ENCODE data around the gene YEATS2. TPM values are rescaled to one million over a fixed set of nuclear protein-coding genes. Genes with fewer than 3 reads are reported as not detected.
A peak's percentile ranks its signal among the peaks of the same experiment; 100 is the strongest.
"Not testable (repeated sequence)": the region's sequence is repeated elsewhere in the genome, so short reads cannot be mapped to it uniquely, and the experiment has no call there.

The YEATS2 gene
- total RNA-seq, 1 donor from 2014 or later = 60.1 TPM

GRCh38 chr3:183730361-183730760 lies 32.8 kb downstream of the YEATS2 start:
- Mint-ChIP-seq H3K4me1 (ENCODE audit: low read depth) (peaks cover 1% of the 10 kb centered on the region), H3K27me3 (ENCODE audit: low read depth) (no peaks in the 10 kb centered on the region), H3K36me3 (ENCODE audit: low read depth) (peaks cover 82% of the 10 kb centered on the region)

GRCh38 chr3:183731611-183732010 lies 34.0 kb downstream of the YEATS2 start:
- intact Hi-C loops (cut with micrococcal nuclease) = no loop called here
- Mint-ChIP-seq H3K36me3 (ENCODE audit: low read depth) (peaks cover 81% of the 10 kb centered on the region), H3K27ac (peak overlapping the region; percentile 34), H3K27me3 (ENCODE audit: low read depth) (no peaks in the 10 kb centered on the region), H3K4me1 (ENCODE audit: low read depth) (peaks cover 1% of the 10 kb centered on the region), H3K4me3 (ENCODE audit: low read depth) (no peak overlapping the region), H3K9me3 (no peaks in the 10 kb centered on the region)
- DNase-seq (ENCODE audit: low spot score) = no peak

More at GRCh38 chr3:183730361-183730760, 32.8 kb downstream of the YEATS2 start:
- no peaks in the 10 kb centered on the region for H3K9me3 Mint-ChIP-seq
- no peak for DNase-seq (ENCODE audit: low spot score)
- no peak overlapping the region for H3K27ac Mint-ChIP-seq
- H3K4me3 Mint-ChIP-seq (ENCODE audit: low read depth) = no peak overlapping the region
- intact Hi-C loops (cut with micrococcal nuclease) = no loop called here

- intact Hi-C loops (cut with micrococcal nuclease) = no loop called here
- no peak for DNase-seq (ENCODE audit: low spot score)
- H3K9me3 Mint-ChIP-seq = no peaks in the 10 kb centered on the region
- H3K4me3 Mint-ChIP-seq (ENCODE audit: low read depth) = no peak overlapping the region
- H3K4me1 Mint-ChIP-seq (ENCODE audit: low read depth) = peaks cover 1% of the 10 kb centered on the region
- no peaks in the 10 kb centered on the region for H3K27me3 Mint-ChIP-seq (ENCODE audit: low read depth)
- H3K27ac Mint-ChIP-seq = no peak overlapping the region
- H3K36me3 Mint-ChIP-seq (ENCODE audit: low read depth) = peaks cover 80% of the 10 kb centered on the region
Observed at GRCh38 chr3:183733553-183733952, 36.0 kb downstream of the YEATS2 start.

DNA sequence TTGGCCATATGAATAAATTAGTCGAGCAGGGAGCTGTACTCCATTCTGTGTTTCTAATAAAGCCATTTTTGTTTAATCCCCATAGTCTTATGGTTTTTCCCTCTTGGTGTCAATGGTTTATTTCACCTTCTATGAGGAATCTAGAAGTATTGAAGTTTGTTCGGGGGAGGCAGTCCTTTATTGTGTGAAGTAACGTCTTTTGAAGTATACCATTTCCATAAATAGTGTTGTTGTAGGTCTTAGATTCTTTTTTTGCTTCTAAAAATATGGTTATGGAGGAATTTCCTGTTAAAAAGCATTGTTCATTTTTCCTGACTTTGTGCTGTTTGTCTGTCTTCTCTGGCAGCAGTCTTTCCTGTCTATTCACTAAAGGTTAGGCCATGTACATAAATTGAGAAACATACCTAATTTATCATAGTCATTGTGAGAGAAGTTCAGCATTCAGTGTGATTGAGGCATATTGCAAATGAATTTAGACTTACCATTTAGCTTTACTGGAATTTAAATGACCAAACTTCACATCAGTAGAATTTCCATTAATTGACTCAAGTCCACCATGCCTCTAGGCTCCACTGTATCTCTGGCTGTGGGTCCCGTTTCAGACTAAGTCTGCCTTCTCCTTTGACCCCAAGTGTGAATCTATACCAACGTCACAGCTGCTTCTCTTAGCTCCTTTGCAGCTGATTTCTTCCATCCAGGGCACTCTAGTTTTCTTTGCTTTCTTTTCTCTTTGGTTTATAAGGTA lies 37.3 kb downstream of the YEATS2 start:
- DNase-seq (ENCODE audit: low spot score) = no peak
- peaks cover 1% of the 10 kb centered on the region for H3K4me1 Mint-ChIP-seq (ENCODE audit: low read depth)
- no peaks in the 10 kb centered on the region for H3K9me3 Mint-ChIP-seq
- H3K27me3 Mint-ChIP-seq (ENCODE audit: low read depth) = no peaks in the 10 kb centered on the region
- H3K4me3 Mint-ChIP-seq (ENCODE audit: low read depth) = no peak overlapping the region
- no peak overlapping the region for H3K27ac Mint-ChIP-seq
- intact Hi-C loops (cut with micrococcal nuclease) = no loop called here
- peaks cover 74% of the 10 kb centered on the region for H3K36me3 Mint-ChIP-seq (ENCODE audit: low read depth)

GRCh38 chr3:183737116-183737515 lies 39.5 kb downstream of the YEATS2 start:
- no peaks in the 10 kb centered on the region for H3K9me3 Mint-ChIP-seq
- no peak overlapping the region for H3K27ac Mint-ChIP-seq
- H3K4me3 Mint-ChIP-seq (ENCODE audit: low read depth) = no peak overlapping the region
- H3K4me1 Mint-ChIP-seq (ENCODE audit: low read depth) = no peaks in the 10 kb centered on the region
- intact Hi-C loops (cut with micrococcal nuclease) = no loop called here
- no peaks in the 10 kb centered on the region for H3K27me3 Mint-ChIP-seq (ENCODE audit: low read depth)
- no peak for DNase-seq (ENCODE audit: low spot score)
- H3K36me3 Mint-ChIP-seq (ENCODE audit: low read depth) = peaks cover 76% of the 10 kb centered on the region

DNA sequence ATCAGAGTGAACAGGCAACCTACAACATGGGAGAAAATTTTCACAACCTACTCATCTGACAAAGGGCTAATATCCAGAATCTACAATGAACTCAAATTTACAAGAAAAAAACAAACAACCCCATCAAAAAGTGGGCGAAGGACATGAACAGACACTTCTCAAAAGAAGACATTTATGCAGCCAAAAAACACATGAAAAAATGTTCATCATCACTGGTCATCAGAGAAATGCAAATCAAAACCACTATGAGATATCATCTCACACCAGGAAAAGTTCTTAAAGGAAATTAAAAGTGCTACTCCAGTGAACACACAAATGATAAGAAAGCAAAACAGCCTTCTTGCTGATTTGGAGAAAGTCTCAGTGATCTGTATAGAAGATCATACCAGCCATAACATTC lies 42.6 kb downstream of the YEATS2 start:
- H3K4me3 Mint-ChIP-seq (ENCODE audit: low read depth); intact Hi-C loops (cut with micrococcal nuclease): not testable (repeated sequence)

GRCh38 chr3:183743231-183743630 lies 45.6 kb downstream of the YEATS2 start:
- Mint-ChIP-seq H3K27ac (no peak overlapping the region), H3K27me3 (ENCODE audit: low read depth) (no peaks in the 10 kb centered on the region), H3K4me3 (ENCODE audit: low read depth) (no peak overlapping the region), H3K9me3 (no peaks in the 10 kb centered on the region), H3K36me3 (ENCODE audit: low read depth) (peaks cover 67% of the 10 kb centered on the region), H3K4me1 (ENCODE audit: low read depth) (no peaks in the 10 kb centered on the region)
- intact Hi-C loops (cut with micrococcal nuclease) = no loop called here
- no peak for DNase-seq (ENCODE audit: low spot score)

More for the DNA sequence above, 42.6 kb downstream of the YEATS2 start:
- H3K9me3 Mint-ChIP-seq; H3K27me3 Mint-ChIP-seq (ENCODE audit: low read depth); H3K27ac Mint-ChIP-seq; DNase-seq (ENCODE audit: low spot score); H3K4me1 Mint-ChIP-seq (ENCODE audit: low read depth): not testable (repeated sequence)
- H3K36me3 Mint-ChIP-seq (ENCODE audit: low read depth) = peaks cover 68% of the 10 kb centered on the region

DNA sequence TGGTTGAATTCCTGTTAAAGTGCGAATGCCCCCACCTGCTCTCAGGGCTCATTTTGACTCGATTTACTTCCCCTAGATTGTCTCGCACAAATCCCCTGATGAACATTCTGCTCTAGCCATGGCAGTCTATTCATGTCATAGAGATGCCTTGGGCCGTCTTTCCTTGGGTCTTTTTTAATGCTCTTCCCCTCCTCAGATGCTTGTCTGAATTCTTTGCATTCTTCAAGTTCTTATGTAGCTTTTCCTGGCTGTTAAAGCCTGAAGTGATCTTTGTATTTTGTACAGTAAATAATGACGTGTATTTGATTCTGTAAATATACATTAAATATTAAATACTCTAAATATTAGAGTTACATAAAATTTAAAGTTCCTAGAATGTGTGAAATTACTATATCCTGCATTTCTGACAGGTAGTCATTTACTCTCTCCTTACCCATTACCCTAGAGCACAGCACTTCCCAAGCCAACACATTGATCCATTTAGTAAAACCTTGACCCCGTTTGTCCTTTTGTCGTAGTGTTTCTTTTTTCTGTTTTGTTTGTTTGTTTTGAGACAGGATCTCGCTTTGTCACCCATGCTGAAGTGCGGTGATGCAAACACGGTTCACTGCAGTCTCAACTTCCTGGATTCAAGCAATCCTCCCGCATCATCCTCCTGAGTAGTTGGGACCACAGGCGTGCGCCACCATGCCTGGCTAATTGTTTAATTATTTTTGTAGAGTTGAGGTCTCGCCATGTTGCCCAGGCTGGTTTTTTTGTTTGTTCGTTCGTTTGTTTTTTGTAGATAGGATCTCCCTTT lies 47.9 kb downstream of the YEATS2 start:
- H3K27me3 Mint-ChIP-seq (ENCODE audit: low read depth) = no peaks in the 10 kb centered on the region
- no peak for DNase-seq (ENCODE audit: low spot score)
- no peak overlapping the region for H3K27ac Mint-ChIP-seq
- H3K36me3 Mint-ChIP-seq (ENCODE audit: low read depth) = peaks cover 74% of the 10 kb centered on the region
- H3K4me3 Mint-ChIP-seq (ENCODE audit: low read depth) = no peak overlapping the region
- intact Hi-C loops (cut with micrococcal nuclease) = no loop called here
- no peaks in the 10 kb centered on the region for H3K4me1 Mint-ChIP-seq (ENCODE audit: low read depth)
- H3K9me3 Mint-ChIP-seq = no peaks in the 10 kb centered on the region

DNA sequence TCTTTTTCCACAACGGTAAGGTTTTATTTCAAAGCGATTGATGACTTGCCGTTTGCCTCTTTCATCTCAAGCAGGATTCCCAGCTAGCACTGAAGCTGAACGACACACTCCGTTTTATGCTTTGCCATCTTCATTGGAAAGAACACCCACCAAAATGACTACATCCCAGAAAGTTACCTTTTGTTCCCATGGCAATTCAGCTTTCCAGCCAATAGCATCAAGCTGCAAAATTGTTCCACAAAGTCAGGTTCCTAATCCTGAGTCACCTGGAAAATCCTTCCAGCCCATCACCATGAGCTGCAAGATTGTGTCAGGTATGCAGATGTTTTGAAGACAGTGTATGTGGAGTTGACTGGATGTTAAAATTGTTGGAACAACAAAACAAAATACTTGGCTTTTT lies 56.5 kb downstream of the YEATS2 start:
- Mint-ChIP-seq H3K27ac (no peak overlapping the region), H3K36me3 (ENCODE audit: low read depth) (peaks cover 68% of the 10 kb centered on the region), H3K9me3 (no peaks in the 10 kb centered on the region), H3K4me3 (ENCODE audit: low read depth) (no peak overlapping the region), H3K4me1 (ENCODE audit: low read depth) (no peaks in the 10 kb centered on the region), H3K27me3 (ENCODE audit: low read depth) (no peaks in the 10 kb centered on the region)
- intact Hi-C loops (cut with micrococcal nuclease) = no loop called here
- no peak for DNase-seq (ENCODE audit: low spot score)

DNA sequence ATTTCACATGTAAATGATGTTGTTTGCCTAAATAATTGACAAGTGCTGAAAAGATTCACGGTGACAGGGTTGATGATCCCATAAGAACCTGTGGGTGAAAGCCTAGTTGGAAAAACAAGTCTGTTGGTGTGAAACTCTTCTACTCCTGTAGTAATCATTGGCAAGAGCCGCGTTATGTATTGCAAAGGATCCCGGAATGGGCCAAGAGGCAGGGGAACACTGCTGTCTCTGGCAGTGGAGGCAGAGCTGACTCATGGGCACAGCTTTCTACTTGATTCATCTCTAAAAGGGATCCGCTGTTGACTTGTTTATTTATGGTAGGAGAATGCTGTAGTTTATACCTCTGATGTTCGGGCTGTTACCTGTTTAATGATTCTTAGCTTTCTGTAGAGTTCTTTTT lies 64.7 kb downstream of the YEATS2 start:
- H3K9me3 Mint-ChIP-seq = no peaks in the 10 kb centered on the region
- H3K4me3 Mint-ChIP-seq (ENCODE audit: low read depth) = no peak overlapping the region
- DNase-seq (ENCODE audit: low spot score) = no peak
- H3K27me3 Mint-ChIP-seq (ENCODE audit: low read depth) = no peaks in the 10 kb centered on the region
- no peak overlapping the region for H3K27ac Mint-ChIP-seq
- peaks cover 6% of the 10 kb centered on the region for H3K4me1 Mint-ChIP-seq (ENCODE audit: low read depth)
- peaks cover 55% of the 10 kb centered on the region for H3K36me3 Mint-ChIP-seq (ENCODE audit: low read depth)
- intact Hi-C loops (cut with micrococcal nuclease) = no loop called here

DNA sequence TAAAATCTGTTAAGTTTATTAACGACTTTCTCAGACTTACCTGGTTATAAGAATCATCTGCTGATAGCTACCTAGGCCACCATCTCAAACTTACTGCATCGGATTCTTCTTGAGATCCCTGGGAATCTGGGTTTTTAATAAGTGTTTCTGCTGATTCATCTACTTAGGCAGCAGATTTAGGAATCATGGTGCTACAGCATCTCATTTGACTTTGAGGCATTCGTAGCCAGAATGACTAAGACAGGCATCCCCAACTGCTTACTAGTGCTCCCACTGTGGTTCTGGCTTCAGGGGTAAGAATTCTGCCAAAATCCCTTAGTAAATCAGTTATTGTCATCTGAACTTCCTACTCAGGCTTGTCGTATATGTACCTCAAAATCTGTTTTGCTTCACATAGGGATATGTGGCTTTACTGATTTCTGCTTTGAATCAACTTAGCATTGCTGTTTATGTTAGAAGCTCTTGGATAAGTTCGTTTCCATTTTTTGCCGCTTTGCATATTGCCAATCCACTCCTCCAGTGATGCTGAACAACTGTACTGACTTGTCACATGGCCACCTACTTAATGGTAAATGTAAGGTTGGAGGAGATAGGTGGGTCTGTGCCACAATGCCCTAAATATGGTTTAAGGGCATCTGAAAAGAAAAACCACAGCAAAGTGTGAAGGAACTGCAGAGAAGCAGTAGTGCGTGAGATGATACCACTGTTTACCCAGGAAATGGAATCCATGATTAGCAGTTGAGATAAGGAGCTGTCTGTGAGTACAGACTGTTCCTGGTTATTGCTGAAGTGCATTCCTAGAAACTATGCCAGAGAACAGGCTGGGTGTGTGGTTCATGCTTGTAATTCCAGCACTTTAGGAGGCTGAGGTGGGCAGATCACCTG lies 67.5 kb downstream of the YEATS2 start:
- Mint-ChIP-seq H3K4me1 (ENCODE audit: low read depth) (peaks cover 6% of the 10 kb centered on the region), H3K27ac (peak overlapping the region; percentile 6), H3K4me3 (ENCODE audit: low read depth) (no peak overlapping the region), H3K27me3 (ENCODE audit: low read depth) (no peaks in the 10 kb centered on the region), H3K36me3 (ENCODE audit: low read depth) (peaks cover 47% of the 10 kb centered on the region), H3K9me3 (no peaks in the 10 kb centered on the region)
- DNase-seq (ENCODE audit: low spot score) = no peak
- intact Hi-C loops (cut with micrococcal nuclease) = loop anchor here (5.0 kb wide), 2 partner anchors 213 to 378 kb away; no protein-coding TSS in a partner anchor

DNA sequence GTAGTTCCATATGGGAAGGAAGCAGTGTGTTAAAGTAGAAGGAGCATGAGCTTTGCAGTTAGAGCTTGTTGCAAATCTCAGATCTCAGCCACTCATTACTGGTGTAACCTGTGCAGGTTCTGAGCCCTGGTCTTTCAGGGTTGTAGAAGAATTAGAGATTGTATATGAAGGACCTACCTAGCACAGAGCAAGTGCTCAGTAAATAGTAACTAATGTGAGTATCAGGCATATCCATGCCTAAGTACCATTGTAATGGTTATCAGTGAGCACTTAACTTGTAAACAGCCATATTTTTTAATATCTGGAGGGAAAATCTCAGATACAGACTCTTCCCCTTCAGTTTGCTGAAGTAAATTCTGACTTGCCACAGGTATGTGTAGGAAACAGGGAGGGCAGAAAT lies 68.5 kb downstream of the YEATS2 start:
- peak overlapping the region; percentile 7 for H3K27ac Mint-ChIP-seq
- H3K36me3 Mint-ChIP-seq (ENCODE audit: low read depth) = peaks cover 48% of the 10 kb centered on the region
- peaks cover 6% of the 10 kb centered on the region for H3K4me1 Mint-ChIP-seq (ENCODE audit: low read depth)

More for the DNA sequence above, 68.5 kb downstream of the YEATS2 start:
- Mint-ChIP-seq H3K4me3 (ENCODE audit: low read depth) (no peak overlapping the region), H3K27me3 (ENCODE audit: low read depth) (no peaks in the 10 kb centered on the region), H3K9me3 (no peaks in the 10 kb centered on the region)
- intact Hi-C loops (cut with micrococcal nuclease) = loop anchor here (5.0 kb wide), 2 partner anchors 214 to 379 kb away; no protein-coding TSS in a partner anchor
- DNase-seq (ENCODE audit: low spot score) = no peak

Measured in activated T-helper 2 cell treated with anti-CD3 and anti-CD28 coated beads, Interferon-gamma antibody, Interleukin-2, Interleukin-4, amounts not matched to agents 10 μg/mL and 5 μg/mL and 100 μg/mL, durations not matched to agents 14 hours and 24 hours and 36 hours (primary cell).